ENCODE measurements around the gene PWP2. TPM values are rescaled to one million over a fixed set of nuclear protein-coding genes. Genes with fewer than 3 reads are reported as not detected.
"Not testable (repeated sequence)": the region's sequence is repeated elsewhere in the genome, so short reads cannot be mapped to it uniquely, and the experiment has no call there.

Gene PWP2
- total and polyA plus RNA-seq, 12 donors = 1.0 to 14.8 (median 5.4) TPM; not detected in 1

GRCh38 chr21:44154816-44155230 is 47.6 kb downstream of the PWP2 start:
- H3K27me3 ChIP-seq; intact Hi-C loops (cut with DNase I); H3K36me3 ChIP-seq; DNase-seq; H3K9me3 ChIP-seq; H3K27ac ChIP-seq; H3K4me3 ChIP-seq; H3K4me1 ChIP-seq: not testable (repeated sequence)
- WGBS, 2 donors = no CpG with 5 or more reads among the region's 20 CpGs
- peak; percentile 56 to 79 (median 67) for ATAC-seq

- H3K27ac ChIP-seq; H3K4me1 ChIP-seq; H3K4me3 ChIP-seq; H3K9me3 ChIP-seq; H3K36me3 ChIP-seq; DNase-seq; intact Hi-C loops (cut with DNase I); H3K27me3 ChIP-seq; ATAC-seq: not testable (repeated sequence)
- no CpG with 5 or more reads among the region's 38 CpGs for WGBS, 2 donors
Measured at GRCh38 chr21:44155231-44155993, 48.2 kb downstream of the PWP2 start.

- H3K27me3 ChIP-seq; H3K4me3 ChIP-seq; DNase-seq; H3K36me3 ChIP-seq; H3K27ac ChIP-seq; intact Hi-C loops (cut with DNase I); ATAC-seq; H3K9me3 ChIP-seq; H3K4me1 ChIP-seq: not testable (repeated sequence)
- WGBS, 2 donors = no CpG with 5 or more reads among the region's 8 CpGs
Measured at GRCh38 chr21:44155994-44156380, 48.8 kb downstream of the PWP2 start.

- DNase-seq, H3K9me3 ChIP-seq: not testable (repeated sequence)
Measured at GRCh38 chr21:44157439-44158081, 50.4 kb downstream of the PWP2 start.

GRCh38 chr21:44158082-44158468 is 50.9 kb downstream of the PWP2 start:
- H3K4me1 ChIP-seq; H3K27ac ChIP-seq; H3K9me3 ChIP-seq; intact Hi-C loops (cut with DNase I); H3K36me3 ChIP-seq; H3K4me3 ChIP-seq; DNase-seq; H3K27me3 ChIP-seq; ATAC-seq: not testable (repeated sequence)
- 100% methylated on average over 4 of the region's 7 CpGs; no CpG with 5 or more reads in 1 of the 2 donors for WGBS, 2 donors

More at GRCh38 chr21:44157439-44158081, 50.4 kb downstream of the PWP2 start:
- WGBS, 2 donors = 85% methylated on average over 6 of the region's 28 CpGs; no CpG with 5 or more reads in 1 of the 2 donors
- intact Hi-C loops (cut with DNase I); H3K4me1 ChIP-seq; H3K36me3 ChIP-seq; H3K4me3 ChIP-seq; H3K27me3 ChIP-seq; H3K27ac ChIP-seq; ATAC-seq: not testable (repeated sequence)

GRCh38 chr21:44159349-44160297 is 52.4 kb downstream of the PWP2 start:
- H3K9me3 ChIP-seq; intact Hi-C loops (cut with DNase I); DNase-seq; H3K27me3 ChIP-seq; H3K36me3 ChIP-seq; H3K4me1 ChIP-seq: not testable (repeated sequence)
- Histone ChIP-seq H3K4me3 (peak overlapping the region in 1 of 10 donors; percentile 28), H3K27ac (peak overlapping the region in 1 of 10 donors; percentile 72)
- 86 to 100% methylated on average over 1 of the region's 30 CpGs for WGBS, 2 donors
- peak in 6 of 8 donors; percentile 23 to 51 (median 38) for ATAC-seq

- intact Hi-C loops (cut with DNase I); H3K4me1 ChIP-seq; H3K4me3 ChIP-seq; H3K27ac ChIP-seq; H3K36me3 ChIP-seq; H3K27me3 ChIP-seq; H3K9me3 ChIP-seq; DNase-seq: not testable (repeated sequence)
- peak in 7 of 8 donors; percentile 8 to 56 (median 32) for ATAC-seq
- WGBS, 2 donors = no CpG with 5 or more reads among the region's 15 CpGs
Measured at GRCh38 chr21:44160298-44160672, 53.1 kb downstream of the PWP2 start.

- H3K4me1 ChIP-seq; H3K9me3 ChIP-seq; H3K27me3 ChIP-seq; H3K27ac ChIP-seq; DNase-seq; H3K36me3 ChIP-seq; intact Hi-C loops (cut with DNase I); H3K4me3 ChIP-seq: not testable (repeated sequence)
- no CpG with 5 or more reads among the region's 20 CpGs for WGBS, 2 donors
- peak; percentile 41 to 77 (median 56) for ATAC-seq
Measured at GRCh38 chr21:44160821-44161220, 53.6 kb downstream of the PWP2 start.

- WGBS, 2 donors = 88% methylated on average over 5 of the region's 13 CpGs; no CpG with 5 or more reads in 1 of the 2 donors
- H3K27me3 ChIP-seq; DNase-seq; H3K4me1 ChIP-seq; H3K27ac ChIP-seq; intact Hi-C loops (cut with DNase I); H3K36me3 ChIP-seq; H3K4me3 ChIP-seq; H3K9me3 ChIP-seq: not testable (repeated sequence)
- peak in 1 of 8 donors; percentile 47 for ATAC-seq
Measured at GRCh38 chr21:44163167-44163653, 56.0 kb downstream of the PWP2 start.

GRCh38 chr21:44165933-44166332 is 58.7 kb downstream of the PWP2 start:
- DNase-seq; H3K27me3 ChIP-seq; H3K4me3 ChIP-seq; H3K36me3 ChIP-seq; H3K27ac ChIP-seq; H3K4me1 ChIP-seq; intact Hi-C loops (cut with DNase I); H3K9me3 ChIP-seq: not testable (repeated sequence)
- ATAC-seq = peak in 2 of 8 donors; percentile 49 to 59
- no CpG with 5 or more reads among the region's 15 CpGs for WGBS, 2 donors
